Effector memory CD4-positive, alpha-beta T cell (primary cell): ENCODE data around the gene KIFC3.
"Not testable (repeated sequence)": the region's sequence is repeated elsewhere in the genome, so short reads cannot be mapped to it uniquely, and the experiment has no call there.

Experiments used
- DNase-seq, 3 donors: peaks; one replicate each; pipeline ENCODE4 v3.0.0-alpha.2; 2020
- H3K27ac ChIP-seq: 2 replicates; pipeline ENCODE4 v1.7.0; 2013; ENCODE audit warnings: mild to moderate bottlenecking, low read length, moderate library complexity; ENCODE audit not compliant: insufficient read depth, poor library complexity, severe bottlenecking
- H3K27me3 ChIP-seq: replicated peaks from 2 replicates; pipeline ENCODE4 v1.7.0; 2013; ENCODE audit warnings: mild to moderate bottlenecking, low read length; ENCODE audit not compliant: insufficient read depth, control insufficient read depth, poor library complexity, severe bottlenecking
- H3K36me3 ChIP-seq: 2 replicates; pipeline ENCODE4 v1.7.0; 2013; ENCODE audit warnings: mild to moderate bottlenecking, low read length, moderate library complexity; ENCODE audit not compliant: control insufficient read depth, insufficient read depth
- H3K4me1 ChIP-seq: 2 replicates; pipeline ENCODE4 v1.7.0; 2013; ENCODE audit warnings: low read length, mild to moderate bottlenecking; ENCODE audit not compliant: control insufficient read depth, insufficient read depth, poor library complexity, severe bottlenecking
- H3K4me3 ChIP-seq: 2 replicates; pipeline ENCODE4 v1.7.0; 2013; ENCODE audit warnings: low read length, low read depth, mild to moderate bottlenecking; ENCODE audit not compliant: insufficient read depth, poor library complexity, severe bottlenecking
- H3K9me3 ChIP-seq: 2 replicates; pipeline ENCODE4 v1.7.0; 2013; ENCODE audit warnings: mild to moderate bottlenecking, low read length, moderate library complexity; ENCODE audit not compliant: control insufficient read depth

Gene KIFC3

DNA sequence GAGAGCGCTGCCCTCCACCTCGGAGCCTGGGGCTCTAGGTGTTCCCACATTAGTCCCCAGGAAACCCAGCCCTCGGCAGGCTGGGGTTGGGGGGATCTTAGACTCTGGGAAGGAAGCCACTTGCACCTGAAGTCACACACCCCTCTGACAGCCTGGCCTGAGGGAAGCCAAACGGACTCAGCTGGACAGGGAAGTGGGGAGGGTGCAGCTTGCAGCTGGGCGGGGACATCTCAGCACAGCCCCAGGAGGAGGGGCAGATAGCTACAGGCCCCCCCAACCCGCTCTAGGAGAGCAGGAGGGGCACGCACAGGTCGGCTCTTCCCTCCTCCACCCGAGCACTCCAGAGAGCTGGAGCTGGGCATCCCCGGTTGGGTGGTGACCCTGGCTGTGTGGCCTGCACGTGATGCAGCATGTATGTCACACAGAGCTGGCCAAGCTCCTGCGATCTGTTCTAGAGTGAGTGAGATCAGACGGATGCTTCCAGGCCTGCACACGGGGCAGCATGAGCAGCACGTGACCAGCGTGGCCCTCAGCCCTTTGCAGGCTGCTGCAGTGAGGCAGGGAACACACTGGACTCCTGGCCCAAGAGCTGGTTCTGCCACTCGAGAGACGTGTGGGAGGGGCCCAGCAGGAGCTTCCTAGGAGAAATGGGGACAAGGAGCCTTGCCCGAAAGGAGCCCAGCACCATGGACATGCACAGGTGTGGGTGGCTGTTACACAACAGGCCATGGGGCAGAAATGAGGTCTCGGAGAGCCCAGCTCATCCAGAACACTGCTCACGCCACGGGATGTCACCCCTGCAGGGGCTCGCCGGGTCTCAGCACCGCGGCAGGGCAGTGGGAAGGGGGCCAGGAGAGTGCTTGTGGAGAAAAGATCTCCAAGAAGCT is 15.4 kb downstream of the KIFC3 start:
- no peak overlapping the region for H3K4me3 ChIP-seq
- H3K27me3 ChIP-seq = no peaks in the 10 kb centered on the region
- H3K4me1 ChIP-seq = no peaks in the 10 kb centered on the region
- no peaks in the 10 kb centered on the region for H3K9me3 ChIP-seq
- no peak overlapping the region for H3K27ac ChIP-seq
- no peak for DNase-seq
- no peaks in the 10 kb centered on the region for H3K36me3 ChIP-seq

DNA sequence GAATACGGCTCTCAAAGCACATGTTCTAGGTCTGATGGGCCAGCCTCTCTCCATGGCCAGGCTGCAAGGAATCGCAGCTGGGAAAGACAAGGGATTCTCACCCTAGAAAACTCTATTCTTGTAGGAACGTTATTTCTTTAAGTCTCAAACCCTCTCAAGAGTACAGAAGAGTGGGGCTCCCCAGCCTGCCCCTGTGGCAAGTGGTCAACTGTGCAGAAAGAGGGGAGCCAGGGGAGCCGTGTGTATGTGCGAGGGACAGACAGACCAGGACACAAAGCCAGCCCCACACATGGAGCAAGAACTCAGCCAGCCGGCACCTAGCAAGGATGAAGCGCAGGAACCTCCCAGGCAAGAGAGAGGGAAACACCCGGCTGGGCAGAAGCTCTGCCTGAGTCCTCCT is 16.4 kb downstream of the KIFC3 start:
- Histone ChIP-seq H3K9me3 (no peaks in the 10 kb centered on the region), H3K27ac (no peak overlapping the region), H3K27me3 (no peaks in the 10 kb centered on the region), H3K4me1 (no peaks in the 10 kb centered on the region), H3K4me3 (no peak overlapping the region), H3K36me3 (no peaks in the 10 kb centered on the region)
- no peak for DNase-seq

DNA sequence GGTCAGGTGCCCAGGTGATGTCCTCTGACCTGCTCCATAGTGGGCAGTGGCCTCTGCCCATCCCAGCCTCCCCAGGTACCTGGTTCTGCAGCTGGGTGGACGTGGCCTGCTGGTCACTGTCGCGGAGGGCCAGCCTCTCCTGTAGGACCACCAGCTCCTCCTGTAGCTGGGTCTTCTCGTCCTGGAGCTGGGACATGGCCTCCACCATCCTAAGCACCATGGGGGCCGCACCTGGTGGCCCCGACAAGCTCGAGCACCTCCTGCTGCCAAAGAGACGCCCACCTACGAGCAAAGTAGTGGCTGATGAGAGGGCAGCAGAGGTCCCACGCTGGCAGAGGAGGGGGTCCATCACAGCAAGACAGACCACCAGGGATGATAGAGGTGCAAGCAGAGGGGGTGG is 16.9 kb downstream of the KIFC3 start:
- Histone ChIP-seq H3K4me3 (no peak overlapping the region), H3K9me3 (no peaks in the 10 kb centered on the region), H3K27me3 (no peaks in the 10 kb centered on the region), H3K4me1 (no peaks in the 10 kb centered on the region), H3K36me3 (no peaks in the 10 kb centered on the region), H3K27ac (no peak overlapping the region)
- no peak for DNase-seq

DNA sequence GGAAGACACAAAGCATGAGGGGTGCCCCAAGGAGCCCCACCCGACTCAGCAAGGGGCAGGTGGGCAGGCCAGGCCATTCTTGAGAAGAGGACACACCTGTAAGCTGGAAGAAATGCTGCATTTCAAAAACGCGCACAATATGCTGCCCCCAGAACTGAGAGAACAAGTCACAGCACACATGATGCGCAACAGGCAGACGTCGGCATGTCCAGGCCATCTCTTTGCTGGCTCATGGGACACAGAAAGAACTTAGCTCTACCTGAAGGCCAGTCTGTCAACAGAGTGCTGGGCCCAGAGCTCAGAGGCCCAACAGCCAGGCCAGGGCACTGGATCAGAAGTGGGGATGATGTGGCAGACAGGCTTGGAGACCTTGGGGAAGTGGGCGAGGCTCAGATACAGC is 18.0 kb downstream of the KIFC3 start:
- Histone ChIP-seq H3K27me3 (no peaks in the 10 kb centered on the region), H3K4me1 (no peaks in the 10 kb centered on the region), H3K4me3 (no peak overlapping the region), H3K9me3 (no peaks in the 10 kb centered on the region), H3K36me3 (no peaks in the 10 kb centered on the region), H3K27ac (no peak overlapping the region)
- no peak for DNase-seq

DNA sequence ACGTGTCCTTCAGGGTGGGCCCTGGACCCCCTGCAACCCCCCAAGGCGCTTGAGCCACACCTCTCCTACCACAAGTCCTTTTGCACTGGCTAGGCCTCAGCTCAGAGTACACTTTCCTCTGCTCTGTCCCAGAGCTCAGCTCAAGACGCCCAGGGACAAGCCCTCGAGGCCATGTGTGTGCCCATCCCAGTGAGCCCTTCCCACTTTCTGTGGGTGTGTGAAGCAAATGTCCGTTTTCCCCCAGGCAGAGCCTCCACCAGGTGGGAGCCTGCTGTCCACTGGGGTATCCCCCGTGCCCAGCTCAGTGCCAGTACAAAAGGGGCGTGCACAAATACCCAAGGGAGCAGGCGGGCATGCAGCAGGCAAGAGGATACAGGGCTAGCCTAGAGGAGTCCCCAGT is 18.4 kb downstream of the KIFC3 start:
- DNase-seq = no peak
- Histone ChIP-seq H3K9me3 (no peaks in the 10 kb centered on the region), H3K36me3 (no peaks in the 10 kb centered on the region), H3K27me3 (no peaks in the 10 kb centered on the region), H3K4me1 (no peaks in the 10 kb centered on the region), H3K4me3 (no peak overlapping the region), H3K27ac (no peak overlapping the region)

DNA sequence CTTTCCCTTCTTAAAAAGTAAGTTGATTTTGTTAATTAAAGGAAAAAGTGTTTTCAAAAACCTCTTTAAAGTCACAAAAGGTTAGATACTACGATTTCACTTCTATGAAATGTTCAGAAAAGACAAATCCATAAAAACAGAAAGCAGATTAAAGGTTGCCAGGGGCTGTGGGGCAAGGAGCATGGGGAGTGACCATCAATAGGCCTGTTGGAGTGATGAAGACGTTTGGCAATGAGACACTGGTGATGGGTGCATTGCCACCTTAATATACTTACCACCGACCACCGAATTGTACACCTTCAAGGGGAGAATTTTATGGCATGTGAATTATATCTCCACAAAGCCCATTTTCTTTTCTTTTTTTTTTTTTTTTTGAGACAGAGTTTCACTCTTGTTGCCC is 19.2 kb downstream of the KIFC3 start:
- no peaks in the 10 kb centered on the region for H3K9me3 ChIP-seq
- no peak overlapping the region for H3K4me3 ChIP-seq
- H3K27me3 ChIP-seq = no peaks in the 10 kb centered on the region
- DNase-seq = no peak
- no peaks in the 10 kb centered on the region for H3K36me3 ChIP-seq
- no peaks in the 10 kb centered on the region for H3K4me1 ChIP-seq
- H3K27ac ChIP-seq = no peak overlapping the region

DNA sequence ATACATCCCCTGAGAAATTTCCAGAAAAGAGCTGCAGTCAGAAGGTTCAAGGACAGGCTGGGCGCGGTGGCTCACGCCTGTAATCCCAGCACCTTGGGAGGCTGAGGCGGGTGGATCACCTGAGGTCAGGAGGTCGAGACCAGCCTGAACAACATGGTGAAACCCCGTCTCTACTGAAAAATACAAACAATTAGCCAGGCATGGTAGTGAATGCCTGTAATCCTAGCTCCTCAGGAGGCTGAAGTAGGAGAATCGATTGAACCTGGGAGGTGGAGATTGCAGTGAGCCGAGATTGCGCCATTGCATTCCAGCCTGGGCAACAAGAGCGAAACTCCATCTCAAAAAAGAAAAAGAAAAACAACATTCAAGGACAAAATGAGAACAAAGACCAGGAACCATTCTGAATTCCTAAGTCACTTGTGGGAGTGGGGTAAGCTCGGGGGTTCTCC is 19.7 kb downstream of the KIFC3 start:
- not testable (repeated sequence) for H3K9me3 ChIP-seq, H3K4me1 ChIP-seq, DNase-seq, H3K36me3 ChIP-seq, H3K27me3 ChIP-seq, H3K4me3 ChIP-seq, H3K27ac ChIP-seq

DNA sequence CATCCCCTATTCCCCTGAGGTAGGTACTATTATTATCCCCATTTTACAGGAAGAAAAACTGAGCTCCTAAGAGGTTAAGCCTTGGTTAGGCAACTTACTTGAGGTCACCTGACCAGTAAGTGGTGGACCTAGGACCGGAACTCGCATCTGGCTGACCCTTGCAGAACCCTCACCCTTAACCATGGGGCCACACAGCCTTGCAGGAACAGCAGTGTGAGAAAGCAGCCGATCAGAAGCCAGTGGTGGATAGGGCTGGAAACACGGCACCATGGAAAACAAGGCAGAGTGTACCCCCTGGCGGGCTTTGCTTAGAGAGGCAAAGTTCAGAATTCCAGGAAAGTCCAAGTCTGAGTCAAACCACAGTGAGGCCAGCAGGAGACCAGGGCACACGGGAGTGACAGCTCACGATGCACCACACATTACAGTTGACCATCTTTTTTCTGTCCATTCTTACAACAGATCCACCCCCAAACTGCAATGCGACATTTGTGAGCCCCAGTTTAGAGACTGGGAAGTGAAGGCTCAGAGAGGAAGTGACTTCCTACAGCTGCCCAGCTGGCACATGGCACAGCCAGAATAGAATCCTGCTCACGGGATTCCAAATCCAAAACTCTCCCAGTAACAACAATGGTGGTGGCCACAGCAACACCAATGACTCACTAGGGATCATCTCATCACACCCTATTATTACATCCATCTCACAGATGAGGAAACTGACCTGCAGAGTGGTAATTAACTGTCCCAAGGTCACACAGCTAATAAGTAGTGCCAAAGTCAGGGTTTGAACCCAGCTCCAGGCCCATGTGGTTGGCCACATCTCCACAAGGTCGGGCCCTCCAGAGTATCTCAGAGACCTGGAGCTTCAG is 20.3 kb downstream of the KIFC3 start:
- Histone ChIP-seq H3K36me3 (no peaks in the 10 kb centered on the region), H3K4me1 (no peaks in the 10 kb centered on the region), H3K27ac (no peak overlapping the region), H3K27me3 (no peaks in the 10 kb centered on the region), H3K4me3 (no peak overlapping the region), H3K9me3 (no peaks in the 10 kb centered on the region)
- no peak for DNase-seq

DNA sequence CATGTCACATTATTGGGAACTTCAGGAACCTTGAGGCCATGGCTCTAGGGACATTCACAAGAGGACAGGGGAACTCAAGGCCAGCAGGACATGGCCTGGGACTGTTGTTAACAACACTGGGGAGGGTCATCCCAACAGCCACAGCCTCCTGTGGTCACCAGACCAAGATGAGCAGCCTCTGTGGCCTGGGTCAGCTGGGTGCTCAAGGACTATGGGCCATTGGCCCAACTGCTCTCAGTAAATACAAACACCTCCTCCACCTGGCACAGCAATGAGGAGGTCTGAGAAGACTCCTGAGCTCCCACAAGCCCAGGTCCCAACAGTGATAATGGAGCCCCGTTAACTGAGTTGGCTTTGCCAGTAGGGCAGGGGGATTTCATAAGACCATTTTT is 20.9 kb downstream of the KIFC3 start:
- DNase-seq = no peak
- H3K36me3 ChIP-seq = no peaks in the 10 kb centered on the region
- no peaks in the 10 kb centered on the region for H3K4me1 ChIP-seq
- H3K27me3 ChIP-seq = no peaks in the 10 kb centered on the region
- no peak overlapping the region for H3K4me3 ChIP-seq
- H3K9me3 ChIP-seq = no peaks in the 10 kb centered on the region
- no peak overlapping the region for H3K27ac ChIP-seq

DNA sequence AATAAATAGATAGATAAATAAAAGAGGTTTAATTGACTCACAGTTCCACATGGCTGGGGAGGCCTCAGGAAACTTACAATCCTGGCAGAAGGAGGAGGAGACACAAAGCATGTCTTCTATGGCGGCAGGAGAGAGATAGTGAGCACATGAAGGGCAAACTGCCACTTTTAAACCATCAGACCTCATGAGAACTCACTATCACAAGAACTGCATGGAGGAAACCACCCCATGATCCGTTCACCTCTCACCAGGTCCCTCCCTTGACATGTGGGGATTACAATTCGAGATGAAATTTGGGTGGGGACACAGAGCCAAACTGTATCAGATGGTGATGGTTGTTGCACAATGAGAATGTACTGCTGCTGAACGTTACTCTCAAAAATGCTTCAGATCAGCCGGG is 22.5 kb downstream of the KIFC3 start:
- not testable (repeated sequence) for DNase-seq, H3K27me3 ChIP-seq, H3K4me1 ChIP-seq, H3K36me3 ChIP-seq, H3K4me3 ChIP-seq, H3K27ac ChIP-seq, H3K9me3 ChIP-seq
